NCI-H774 (cell line): ENCODE measurements around the gene HOXA7.

Experiments
- DNase-seq: peaks from one replicate; lab custom pipeline; 2025; lab: John Stamatoyannopoulos, UW

HOXA7 gene

GRCh38 chr7:27118580-27118979 is 37.9 kb downstream of the HOXA7 start:
- DNase-seq = no peak

GRCh38 chr7:27117887-27118491 is 38.5 kb downstream of the HOXA7 start:
- DNase-seq = no peak

- no peak for DNase-seq
Measured at GRCh38 chr7:27116962-27117886, 39.3 kb downstream of the HOXA7 start.

- DNase-seq = no peak
Measured at GRCh38 chr7:27116031-27116961, 40.2 kb downstream of the HOXA7 start.

- DNase-seq = no peak
Measured at GRCh38 chr7:27115221-27116026, 41.1 kb downstream of the HOXA7 start.

- DNase-seq = no peak
Measured at GRCh38 chr7:27114881-27115220, 41.6 kb downstream of the HOXA7 start.

GRCh38 chr7:27113991-27114769 is 42.3 kb downstream of the HOXA7 start:
- DNase-seq = no peak

GRCh38 chr7:27112955-27113949 is 43.2 kb downstream of the HOXA7 start:
- no peak for DNase-seq

GRCh38 chr7:27112361-27112760 is 44.1 kb downstream of the HOXA7 start:
- no peak for DNase-seq

GRCh38 chr7:27111751-27112277 is 44.7 kb downstream of the HOXA7 start:
- DNase-seq = no peak

- no peak for DNase-seq
Measured at GRCh38 chr7:27111042-27111750, 45.3 kb downstream of the HOXA7 start.

- no peak for DNase-seq
Measured at GRCh38 chr7:27110186-27111031, 46.1 kb downstream of the HOXA7 start.

- DNase-seq = no peak
Measured at GRCh38 chr7:27109466-27110185, 46.8 kb downstream of the HOXA7 start.

- DNase-seq = no peak
Measured at GRCh38 chr7:27108390-27109127, 47.9 kb downstream of the HOXA7 start.

GRCh38 chr7:27107391-27108381 is 48.8 kb downstream of the HOXA7 start:
- no peak for DNase-seq
